GM06990 (cell line): ENCODE data around the gene SAMD8.

Source experiments
- DNase-seq: peaks from one replicate; pipeline ENCODE4 v3.0.0-alpha.2; 2011; ENCODE audit not compliant: insufficient read length; ENCODE audit errors: extremely low read depth
- H3K27me3 ChIP-seq: replicated peaks from 2 replicates; pipeline ENCODE4 v1.6.0; 2011; ENCODE audit warnings: low read length; ENCODE audit not compliant: control insufficient read depth, insufficient read depth
- H3K36me3 ChIP-seq: 2 replicates; pipeline ENCODE4 v1.5.1; 2011; ENCODE audit warnings: low read length; ENCODE audit not compliant: control insufficient read depth, insufficient read depth
- H3K4me3 ChIP-seq: replicated peaks from 2 replicates; pipeline ENCODE4 v1.5.1; 2011; ENCODE audit warnings: low read depth, mild to moderate bottlenecking, control low read depth, low read length
- CTCF ChIP-seq: IDR thresholded peaks from 2 replicates; pipeline ENCODE4 v1.5.1; 2011; ENCODE audit warnings: low read length, control low read depth, mild to moderate bottlenecking, inconsistent platforms; ENCODE audit not compliant: insufficient read depth, poor library complexity, severe bottlenecking

SAMD8 gene

GRCh38 chr10:75137533-75138438 lies 26.3 kb downstream of the SAMD8 start:
- no peak for DNase-seq
- H3K27me3 ChIP-seq, result no peaks in the 10 kb centered on the region
- H3K36me3 ChIP-seq, result no peaks in the 10 kb centered on the region; the same call in 1 of the 2 replicates
- TF ChIP-seq CTCF, result no peak
- H3K4me3 ChIP-seq, result no peak overlapping the region

GRCh38 chr10:75140246-75140645 lies 28.8 kb downstream of the SAMD8 start:
- no peaks in the 10 kb centered on the region for H3K36me3 ChIP-seq
- TF ChIP-seq CTCF, result no peak
- no peaks in the 10 kb centered on the region for H3K27me3 ChIP-seq
- DNase-seq, result no peak
- no peak overlapping the region for H3K4me3 ChIP-seq

- no peak for TF ChIP-seq CTCF
- no peaks in the 10 kb centered on the region for H3K36me3 ChIP-seq
- no peak overlapping the region for H3K4me3 ChIP-seq
- no peaks in the 10 kb centered on the region for H3K27me3 ChIP-seq
- no peak for DNase-seq
Measured at GRCh38 chr10:75143353-75143752, 31.9 kb downstream of the SAMD8 start.

GRCh38 chr10:75145590-75145989 lies 34.1 kb downstream of the SAMD8 start:
- TF ChIP-seq CTCF, result no peak
- no peak for DNase-seq
- Histone ChIP-seq H3K27me3 (no peaks in the 10 kb centered on the region), H3K4me3 (no peak overlapping the region), H3K36me3 (no peaks in the 10 kb centered on the region)

- TF ChIP-seq CTCF, result no peak
- Histone ChIP-seq H3K36me3 (no peaks in the 10 kb centered on the region; the same call in 1 of the 2 replicates), H3K4me3 (no peak overlapping the region), H3K27me3 (no peaks in the 10 kb centered on the region)
- DNase-seq, result no peak
Measured at GRCh38 chr10:75146780-75147179, 35.3 kb downstream of the SAMD8 start.
